ENCODE data around the gene KLKB1. TPM values are rescaled to one million over a fixed set of nuclear protein-coding genes. Genes with fewer than 3 reads are reported as not detected.

KLKB1 gene
- total RNA-seq, 1 experiment from 2014 or later, result 10.1 TPM

GRCh38 chr4:186217733-186218293, 9.5 kb upstream of the KLKB1 start (continued):
- TF ChIP-seq ZNF512 (CRISPR knock-in tag; IDR thresholded peaks at IDR 0.05; ENCODE audit: borderline replicate concordance) (no peak), USF2 (CRISPR knock-in tag; IDR thresholded peaks at IDR 0.05) (no peak), ZNF671 (CRISPR knock-in tag; IDR thresholded peaks at IDR 0.05) (no peak), IRF1 (CRISPR knock-in tag; IDR thresholded peaks at IDR 0.05) (no peak), ELF4 (CRISPR knock-in tag; IDR thresholded peaks at IDR 0.05; ENCODE audit: low read depth) (no peak), RELA (CRISPR knock-in tag; IDR thresholded peaks at IDR 0.05; ENCODE audit: borderline replicate concordance) (no peak), SOX15 (CRISPR knock-in tag; IDR thresholded peaks at IDR 0.05) (no peak)

GRCh38 chr4:186221624-186222023, 5.7 kb upstream of the KLKB1 start:
- ATAC-seq, result no peak
- peaks cover 15% of the 10 kb centered on the region for H3K27me3 Mint-ChIP-seq (ENCODE audit: low read depth)
- peaks cover 47% of the 10 kb centered on the region for H3K36me3 Mint-ChIP-seq
- CTCF ChIA-PET, result no interaction called here
- POLR2A ChIA-PET, result no interaction called here
- peaks cover 48% of the 10 kb centered on the region for H3K9me3 Mint-ChIP-seq
- no peak for DNase-seq (ENCODE audit: low spot score)
- no peak overlapping the region for H3K27ac Mint-ChIP-seq
- no peak overlapping the region for H3K4me3 Mint-ChIP-seq
- TF ChIP-seq ZSCAN18 (CRISPR knock-in tag; IDR thresholded peaks at IDR 0.05), result no peak
- TF ChIP-seq CBFB (CRISPR knock-in tag; IDR thresholded peaks at IDR 0.05; ENCODE audit: low read depth), result no peak
- no peak for TF ChIP-seq TCF7 (CRISPR knock-in tag; IDR thresholded peaks at IDR 0.05; ENCODE audit: low read depth)
- TF ChIP-seq NFATC4 (CRISPR knock-in tag; IDR thresholded peaks at IDR 0.05), result no peak
- H3K4me1 Mint-ChIP-seq, result peaks cover 16% of the 10 kb centered on the region

GRCh38 chr4:186225848-186226247, 1.5 kb upstream of the KLKB1 start:
- Mint-ChIP-seq H3K4me1 (peaks cover 25% of the 10 kb centered on the region), H3K27ac (peak overlapping the region; percentile 26), H3K27me3 (ENCODE audit: low read depth) (peaks cover 15% of the 10 kb centered on the region), H3K36me3 (peaks cover 52% of the 10 kb centered on the region), H3K9me3 (peaks cover 53% of the 10 kb centered on the region), H3K4me3 (no peak overlapping the region)
- ATAC-seq (no peak), DNase-seq (ENCODE audit: low spot score) (no peak)
- ChIA-PET CTCF (no interaction called here), POLR2A (interaction anchor here (1.3 kb wide), 1 partner anchor 13 kb away, joined by 3 read pairs; no protein-coding TSS in a partner anchor)
- no peak for TF ChIP-seq CTCF (IDR thresholded peaks at IDR 0.05)
- TF ChIP-seq ZNF219 (CRISPR knock-in tag; IDR thresholded peaks at IDR 0.05; ENCODE audit: borderline replicate concordance), result no peak
- TF ChIP-seq ZNF281 (CRISPR knock-in tag; IDR thresholded peaks at IDR 0.05), result no peak
- no peak for TF ChIP-seq ZNF423 (CRISPR knock-in tag; IDR thresholded peaks at IDR 0.05)
- no peak for TF ChIP-seq ZNF317 (CRISPR knock-in tag; IDR thresholded peaks at IDR 0.05; ENCODE audit: borderline replicate concordance, low read depth)
- TF ChIP-seq NR3C1 (CRISPR knock-in tag; conservative IDR thresholded peaks at IDR 0.05; ENCODE audit: low read depth), result no peak
- TF ChIP-seq CREB1 (CRISPR knock-in tag; IDR thresholded peaks at IDR 0.05), result no peak
- no peak for TF ChIP-seq NFYB (CRISPR knock-in tag; conservative IDR thresholded peaks at IDR 0.05; ENCODE audit: low read depth)
